22Rv1 (cell line): ENCODE data around the gene STAC.

Source experiments
- ZFX ChIP-seq: fragments of 450-650 bp; IDR thresholded peaks from 2 replicates; pipeline ENCODE4 v1.6.1; 2017; ENCODE audit warnings: antibody characterized with exemption, borderline replicate concordance
- TF ChIP-seq, protein P1 (sequence below): fragments of 450-650 bp; IDR thresholded peaks from 2 replicates; pipeline ENCODE4 v1.5.1; 2017; ENCODE audit warnings: mild to moderate bottlenecking

DNA sequence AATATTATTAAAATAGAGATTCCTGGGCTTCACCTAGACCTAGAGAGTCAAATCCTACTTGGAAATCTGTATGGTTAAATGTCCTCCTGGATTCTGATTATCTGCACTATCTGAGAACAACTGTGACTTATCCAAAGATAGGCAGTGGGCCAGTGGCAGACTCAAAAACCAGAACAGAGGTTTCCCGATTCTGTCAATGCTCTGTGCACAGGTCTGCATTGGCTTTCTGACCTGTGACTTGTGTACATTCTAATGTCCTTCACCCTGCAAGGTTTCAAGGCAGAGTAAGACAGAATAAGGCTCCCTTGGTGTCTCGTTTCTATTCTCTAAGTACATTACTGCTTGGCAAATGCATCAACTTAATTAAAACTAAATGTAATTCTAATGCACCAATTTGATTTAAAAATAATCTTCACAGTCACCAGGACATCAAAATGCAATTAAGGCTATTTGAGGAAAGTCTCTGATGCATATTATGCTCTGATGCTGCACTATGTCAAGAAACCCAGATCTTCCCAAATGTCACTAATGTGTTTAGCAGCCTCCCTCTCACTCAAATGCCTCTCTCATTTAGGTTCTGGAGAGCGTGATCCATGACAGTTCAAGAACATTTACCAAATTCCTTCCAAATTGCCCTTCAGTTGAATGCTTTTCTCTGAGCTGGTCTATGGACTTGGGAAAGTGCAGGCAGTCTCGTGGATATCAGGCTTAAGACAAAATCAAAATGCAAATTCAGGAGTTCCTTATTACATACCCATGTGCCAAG lies 140.1 kb downstream of the STAC start:
- TF ChIP-seq, protein P1, sequence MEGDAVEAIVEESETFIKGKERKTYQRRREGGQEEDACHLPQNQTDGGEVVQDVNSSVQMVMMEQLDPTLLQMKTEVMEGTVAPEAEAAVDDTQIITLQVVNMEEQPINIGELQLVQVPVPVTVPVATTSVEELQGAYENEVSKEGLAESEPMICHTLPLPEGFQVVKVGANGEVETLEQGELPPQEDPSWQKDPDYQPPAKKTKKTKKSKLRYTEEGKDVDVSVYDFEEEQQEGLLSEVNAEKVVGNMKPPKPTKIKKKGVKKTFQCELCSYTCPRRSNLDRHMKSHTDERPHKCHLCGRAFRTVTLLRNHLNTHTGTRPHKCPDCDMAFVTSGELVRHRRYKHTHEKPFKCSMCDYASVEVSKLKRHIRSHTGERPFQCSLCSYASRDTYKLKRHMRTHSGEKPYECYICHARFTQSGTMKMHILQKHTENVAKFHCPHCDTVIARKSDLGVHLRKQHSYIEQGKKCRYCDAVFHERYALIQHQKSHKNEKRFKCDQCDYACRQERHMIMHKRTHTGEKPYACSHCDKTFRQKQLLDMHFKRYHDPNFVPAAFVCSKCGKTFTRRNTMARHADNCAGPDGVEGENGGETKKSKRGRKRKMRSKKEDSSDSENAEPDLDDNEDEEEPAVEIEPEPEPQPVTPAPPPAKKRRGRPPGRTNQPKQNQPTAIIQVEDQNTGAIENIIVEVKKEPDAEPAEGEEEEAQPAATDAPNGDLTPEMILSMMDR, result no peak
- TF ChIP-seq ZFX, result no peak
